ENCODE data around the gene HSD17B14. TPM values are rescaled to one million over a fixed set of nuclear protein-coding genes. Genes with fewer than 3 reads are reported as not detected.

HSD17B14 gene
- total and polyA plus RNA-seq, 2 of the 13 experiments (the other 11 are each of a cell fraction or from before 2014, with no cell fraction given), result 0.58 to 1.2 TPM

GRCh38 chr19:48835734-48836088 lies 580 bp downstream of the HSD17B14 start (continued):
- TF ChIP-seq DMTF1 (CRISPR knock-in tag; IDR thresholded peaks at IDR 0.05) (no peak), ZNF501 (CRISPR knock-in tag; IDR thresholded peaks at IDR 0.05) (no peak), ZXDC (CRISPR knock-in tag; IDR thresholded peaks at IDR 0.05) (no peak), ZNF646 (CRISPR knock-in tag; IDR thresholded peaks at IDR 0.05) (no peak), ZMYM4 (CRISPR knock-in tag; IDR thresholded peaks at IDR 0.05) (peak; percentile 39; the same call in 1 of the 2 replicates), ATF6 (CRISPR knock-in tag; conservative IDR thresholded peaks at IDR 0.05) (no peak), KLF9 (CRISPR knock-in tag; IDR thresholded peaks at IDR 0.05; ENCODE audit: low read depth) (no peak), PATZ1 (CRISPR knock-in tag; IDR thresholded peaks at IDR 0.05) (peak; percentile 42; the same call in 1 of the 2 replicates), FUBP1 (CRISPR knock-in tag; IDR thresholded peaks at IDR 0.05; ENCODE audit: borderline replicate concordance) (no peak)

Data from HepG2 (cell line).